Measurements from ENCODE around the gene STRA8.

- TF ChIP-seq CTCF (IDR thresholded peaks at IDR 0.05) (no peak), TCF7L2 (IDR thresholded peaks at IDR 0.05; ENCODE audit: low read depth, low read length) (no peak)
These were observed 12.7 kb downstream of the STRA8 start for GRCh38 chr7:135246191-135246825.
